LNCaP clone FGC (cell line): ENCODE data around the gene ATG2B.
A peak's percentile ranks its signal among the peaks of the same experiment; 100 is the strongest.

ENCODE experiments used
- DNase-seq: peaks from one replicate; pipeline ENCODE4 v3.0.0-alpha.2; 2011; ENCODE audit warnings: low read depth
- H3K4me3 ChIP-seq: 2 replicates; pipeline ENCODE4 v1.5.1; 2011; ENCODE audit warnings: mild to moderate bottlenecking, low read depth, low read length, control low read depth
- TF ChIP-seq, protein P1 (sequence below): IDR thresholded peaks from 2 replicates; pipeline ENCODE4 v1.5.1; 2012; ENCODE audit warnings: mild to moderate bottlenecking; ENCODE audit not compliant: control insufficient read depth, insufficient read depth; ENCODE audit errors: extremely low read depth

The ATG2B gene

DNA sequence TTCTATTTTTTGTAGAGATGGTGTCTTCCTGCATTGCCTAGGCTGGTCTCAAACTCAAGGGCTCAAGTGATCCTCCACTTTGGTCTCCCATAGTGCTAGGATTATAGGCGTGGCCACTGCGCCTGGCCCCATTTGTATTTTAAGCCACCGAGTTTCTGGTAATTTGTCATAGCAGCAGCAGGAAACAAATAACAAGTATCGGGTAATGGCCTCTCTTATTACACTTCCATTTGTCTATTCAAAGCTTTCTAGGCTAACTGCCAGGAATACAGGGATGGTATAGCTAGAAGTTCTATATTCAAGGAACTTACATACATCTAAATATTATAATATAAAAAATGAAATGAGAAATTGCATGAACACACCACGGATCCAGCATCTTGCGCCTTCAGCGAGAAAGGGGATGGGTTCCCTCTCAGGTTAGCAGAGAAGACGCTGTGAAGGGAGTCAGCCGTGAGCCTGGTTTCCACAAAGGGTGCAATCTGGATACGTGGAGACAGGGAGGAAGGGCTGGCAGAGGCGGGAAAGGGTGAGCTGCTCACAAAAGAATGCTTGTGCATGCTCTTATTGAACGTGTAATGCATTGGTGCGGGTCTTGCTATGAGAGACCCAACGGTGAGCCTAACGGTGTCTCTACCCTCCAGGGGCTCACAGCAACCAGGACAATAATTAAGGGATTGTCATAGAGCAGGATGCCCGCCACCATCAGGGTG, 97.6 kb downstream of the ATG2B start:
- DNase-seq = no peak
- no peak overlapping the region for H3K4me3 ChIP-seq
- TF ChIP-seq, protein P1, sequence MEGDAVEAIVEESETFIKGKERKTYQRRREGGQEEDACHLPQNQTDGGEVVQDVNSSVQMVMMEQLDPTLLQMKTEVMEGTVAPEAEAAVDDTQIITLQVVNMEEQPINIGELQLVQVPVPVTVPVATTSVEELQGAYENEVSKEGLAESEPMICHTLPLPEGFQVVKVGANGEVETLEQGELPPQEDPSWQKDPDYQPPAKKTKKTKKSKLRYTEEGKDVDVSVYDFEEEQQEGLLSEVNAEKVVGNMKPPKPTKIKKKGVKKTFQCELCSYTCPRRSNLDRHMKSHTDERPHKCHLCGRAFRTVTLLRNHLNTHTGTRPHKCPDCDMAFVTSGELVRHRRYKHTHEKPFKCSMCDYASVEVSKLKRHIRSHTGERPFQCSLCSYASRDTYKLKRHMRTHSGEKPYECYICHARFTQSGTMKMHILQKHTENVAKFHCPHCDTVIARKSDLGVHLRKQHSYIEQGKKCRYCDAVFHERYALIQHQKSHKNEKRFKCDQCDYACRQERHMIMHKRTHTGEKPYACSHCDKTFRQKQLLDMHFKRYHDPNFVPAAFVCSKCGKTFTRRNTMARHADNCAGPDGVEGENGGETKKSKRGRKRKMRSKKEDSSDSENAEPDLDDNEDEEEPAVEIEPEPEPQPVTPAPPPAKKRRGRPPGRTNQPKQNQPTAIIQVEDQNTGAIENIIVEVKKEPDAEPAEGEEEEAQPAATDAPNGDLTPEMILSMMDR = no peak

DNA sequence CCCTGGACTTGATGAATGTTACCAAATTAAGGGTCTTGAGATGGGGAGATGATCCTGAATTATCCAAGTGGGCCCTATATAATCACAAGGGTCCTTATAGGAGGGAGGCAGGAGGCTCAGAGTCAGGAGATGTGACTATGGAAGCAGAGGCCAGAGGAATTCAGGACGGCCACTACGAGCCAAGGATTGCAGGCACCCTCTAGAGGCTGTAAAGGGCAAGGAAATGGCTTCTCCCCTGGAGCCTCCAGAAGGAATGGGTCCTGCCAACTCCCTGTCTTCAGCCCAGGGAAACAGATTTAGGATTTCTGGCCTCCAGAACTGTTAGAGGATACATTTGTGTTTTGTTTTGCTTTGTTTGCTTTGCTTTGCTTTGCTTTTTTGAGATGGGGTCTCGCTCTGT, 98.3 kb downstream of the ATG2B start:
- H3K4me3 ChIP-seq = no peak overlapping the region
- TF ChIP-seq, protein P1 = peak; percentile 31; the same call in 1 of the 2 replicates
- DNase-seq = no peak

DNA sequence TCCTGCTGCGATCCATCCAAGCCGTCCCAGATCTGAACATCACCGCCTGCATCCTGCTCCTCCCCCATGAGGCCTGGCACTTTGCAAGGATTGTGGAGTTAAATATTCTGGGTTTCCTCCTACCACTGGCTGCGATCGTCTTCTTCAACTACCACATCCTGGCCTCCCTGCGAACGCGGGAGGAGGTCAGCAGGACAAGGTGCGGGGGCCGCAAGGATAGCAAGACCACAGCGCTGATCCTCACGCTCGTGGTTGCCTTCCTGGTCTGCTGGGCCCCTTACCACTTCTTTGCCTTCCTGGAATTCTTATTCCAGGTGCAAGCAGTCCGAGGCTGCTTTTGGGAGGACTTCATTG, 99.0 kb downstream of the ATG2B start:
- DNase-seq = no peak
- TF ChIP-seq, protein P1 = no peak
- H3K4me3 ChIP-seq = no peak overlapping the region

DNA sequence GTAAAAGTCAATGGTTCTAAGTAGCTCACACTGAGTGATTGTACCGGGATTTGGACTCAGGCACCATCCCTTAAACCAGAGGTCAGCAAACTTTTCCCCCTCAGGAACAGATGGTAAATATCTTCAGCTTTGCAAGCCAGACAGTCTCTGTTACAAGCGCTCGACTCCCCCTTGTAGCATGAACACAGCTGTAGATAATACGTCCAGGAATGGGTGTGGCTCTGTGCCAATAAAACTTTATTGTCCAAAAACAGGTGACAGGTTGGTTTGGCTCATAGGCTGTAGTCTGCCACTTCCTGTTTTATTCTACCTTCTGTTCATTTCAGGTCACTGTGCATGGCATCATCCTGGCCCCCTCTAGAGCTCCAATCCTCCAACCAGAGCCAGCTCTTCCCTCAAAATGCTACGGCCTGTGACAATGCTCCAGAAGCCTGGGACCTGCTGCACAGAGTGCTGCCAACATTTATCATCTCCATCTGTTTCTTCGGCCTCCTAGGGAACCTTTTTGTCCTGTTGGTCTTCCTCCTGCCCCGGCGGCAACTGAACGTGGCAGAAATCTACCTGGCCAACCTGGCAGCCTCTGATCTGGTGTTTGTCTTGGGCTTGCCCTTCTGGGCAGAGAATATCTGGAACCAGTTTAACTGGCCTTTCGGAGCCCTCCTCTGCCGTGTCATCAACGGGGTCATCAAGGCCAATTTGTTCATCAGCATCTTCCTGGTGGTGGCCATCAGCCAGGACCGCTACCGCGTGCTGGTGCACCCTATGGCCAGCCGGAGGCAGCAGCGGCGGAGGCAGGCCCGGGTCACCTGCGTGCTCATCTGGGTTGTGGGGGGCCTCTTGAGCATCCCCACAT, 99.6 kb downstream of the ATG2B start:
- TF ChIP-seq, protein P1 = no peak
- H3K4me3 ChIP-seq = no peak overlapping the region
- peak; percentile 87 for DNase-seq

- no peak overlapping the region for H3K4me3 ChIP-seq
- no peak for DNase-seq
- TF ChIP-seq, protein P1 = no peak
Measured at GRCh38 chr14:96261772-96262655, 101.1 kb downstream of the ATG2B start.

GRCh38 chr14:96261053-96261452, 102.1 kb downstream of the ATG2B start:
- DNase-seq = no peak
- no peak overlapping the region for H3K4me3 ChIP-seq
- TF ChIP-seq, protein P1 = no peak
